GM19025 (cell line): ENCODE data around the gene TRAF3IP1.
"Not testable (repeated sequence)": the region's sequence is repeated elsewhere in the genome, so short reads cannot be mapped to it uniquely, and the experiment has no call there.

Experiments used
- ATAC-seq: cut with Tn5 transposase; IDR thresholded peaks from one replicate; pipeline ENCODE4 v1.9.1; 2021; ENCODE audit warnings: mild to moderate bottlenecking, low read depth, moderate library complexity; ENCODE audit not compliant: unreplicated experiment

TRAF3IP1 gene, protein sequence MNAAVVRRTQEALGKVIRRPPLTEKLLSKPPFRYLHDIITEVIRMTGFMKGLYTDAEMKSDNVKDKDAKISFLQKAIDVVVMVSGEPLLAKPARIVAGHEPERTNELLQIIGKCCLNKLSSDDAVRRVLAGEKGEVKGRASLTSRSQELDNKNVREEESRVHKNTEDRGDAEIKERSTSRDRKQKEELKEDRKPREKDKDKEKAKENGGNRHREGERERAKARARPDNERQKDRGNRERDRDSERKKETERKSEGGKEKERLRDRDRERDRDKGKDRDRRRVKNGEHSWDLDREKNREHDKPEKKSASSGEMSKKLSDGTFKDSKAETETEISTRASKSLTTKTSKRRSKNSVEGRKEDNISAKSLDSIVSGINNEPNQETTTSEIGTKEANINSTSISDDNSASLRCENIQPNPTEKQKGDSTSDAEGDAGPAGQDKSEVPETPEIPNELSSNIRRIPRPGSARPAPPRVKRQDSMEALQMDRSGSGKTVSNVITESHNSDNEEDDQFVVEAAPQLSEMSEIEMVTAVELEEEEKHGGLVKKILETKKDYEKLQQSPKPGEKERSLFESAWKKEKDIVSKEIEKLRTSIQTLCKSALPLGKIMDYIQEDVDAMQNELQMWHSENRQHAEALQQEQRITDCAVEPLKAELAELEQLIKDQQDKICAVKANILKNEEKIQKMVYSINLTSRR

GRCh38 chr2:238320246-238320647 lies at the start of gene TRAF3IP1:
Gene TRAF3IP1, plus strand, starts transcription at chr2:238320518. Its CDS starts 145 bp downstream, at chr2:238320663.
- ATAC-seq, result peak; percentile 97

- no peak for ATAC-seq
Measured at GRCh38 chr2:238270606-238271005, 49.7 kb upstream of the TRAF3IP1 start.

DNA sequence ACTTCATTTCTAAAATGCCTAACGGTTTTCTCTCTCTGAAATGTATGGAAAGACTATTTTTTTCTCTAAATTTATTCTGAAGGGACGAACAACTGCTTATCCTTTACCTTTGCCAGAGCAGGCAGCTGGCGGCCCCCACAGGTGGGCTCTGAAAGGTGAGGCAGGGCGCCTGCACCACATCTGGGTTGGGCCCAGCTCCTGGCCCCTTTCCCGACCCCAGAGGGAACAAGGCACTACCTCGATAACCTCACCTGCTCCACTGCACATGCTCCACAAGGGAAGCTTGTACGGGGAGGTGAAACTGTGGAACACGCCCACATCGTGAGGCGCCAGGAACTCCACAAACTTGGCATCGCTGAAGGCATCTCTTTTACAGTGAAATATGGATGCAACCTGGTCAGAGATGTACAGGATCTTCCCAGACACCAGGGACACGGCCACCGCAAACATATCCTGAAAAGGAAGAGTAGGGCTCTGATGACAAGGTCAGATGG lies 49.2 kb upstream of the TRAF3IP1 start:
- no peak for ATAC-seq

DNA sequence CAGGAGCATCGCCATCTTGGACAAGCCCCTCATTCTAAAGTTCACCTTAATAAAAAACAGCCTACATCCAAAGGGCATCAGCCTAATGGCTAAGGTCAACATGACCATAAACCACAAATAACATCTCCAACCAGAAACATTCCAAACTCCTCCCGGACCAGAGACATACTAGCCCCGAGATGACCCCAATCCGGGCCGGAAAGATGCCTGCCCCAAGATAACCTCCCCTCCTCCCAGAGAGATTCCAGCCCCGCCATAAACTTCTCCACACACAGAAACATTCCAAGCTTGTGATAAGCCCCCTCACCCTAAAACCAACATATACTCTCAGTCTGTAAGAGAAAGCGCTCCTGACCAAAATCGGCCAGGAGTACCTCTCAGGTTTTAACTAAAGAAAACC lies 48.6 kb upstream of the TRAF3IP1 start:
- ATAC-seq, result not testable (repeated sequence)

DNA sequence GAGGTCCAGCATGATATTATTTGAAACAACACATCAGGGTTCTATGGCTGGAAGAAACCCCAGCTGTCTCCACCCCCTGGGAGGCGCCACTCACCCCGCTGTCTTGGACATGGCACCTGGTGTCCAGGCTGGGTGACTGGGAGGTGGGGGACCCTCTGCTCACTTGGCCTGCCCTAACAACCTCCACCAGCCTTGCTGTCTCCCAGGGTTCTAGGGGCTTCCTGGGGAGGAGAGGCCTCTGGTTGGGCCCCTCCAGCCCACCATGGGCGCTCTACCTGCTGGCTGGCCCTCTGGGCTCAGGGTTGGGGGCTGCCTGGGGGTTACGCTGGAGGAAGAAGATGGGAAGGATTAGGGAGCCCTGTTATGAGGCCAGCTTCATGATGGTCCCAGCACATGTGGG lies 48.2 kb upstream of the TRAF3IP1 start:
- no peak for ATAC-seq

GRCh38 chr2:238273433-238273832 lies 46.9 kb upstream of the TRAF3IP1 start:
- not testable (repeated sequence) for ATAC-seq

DNA sequence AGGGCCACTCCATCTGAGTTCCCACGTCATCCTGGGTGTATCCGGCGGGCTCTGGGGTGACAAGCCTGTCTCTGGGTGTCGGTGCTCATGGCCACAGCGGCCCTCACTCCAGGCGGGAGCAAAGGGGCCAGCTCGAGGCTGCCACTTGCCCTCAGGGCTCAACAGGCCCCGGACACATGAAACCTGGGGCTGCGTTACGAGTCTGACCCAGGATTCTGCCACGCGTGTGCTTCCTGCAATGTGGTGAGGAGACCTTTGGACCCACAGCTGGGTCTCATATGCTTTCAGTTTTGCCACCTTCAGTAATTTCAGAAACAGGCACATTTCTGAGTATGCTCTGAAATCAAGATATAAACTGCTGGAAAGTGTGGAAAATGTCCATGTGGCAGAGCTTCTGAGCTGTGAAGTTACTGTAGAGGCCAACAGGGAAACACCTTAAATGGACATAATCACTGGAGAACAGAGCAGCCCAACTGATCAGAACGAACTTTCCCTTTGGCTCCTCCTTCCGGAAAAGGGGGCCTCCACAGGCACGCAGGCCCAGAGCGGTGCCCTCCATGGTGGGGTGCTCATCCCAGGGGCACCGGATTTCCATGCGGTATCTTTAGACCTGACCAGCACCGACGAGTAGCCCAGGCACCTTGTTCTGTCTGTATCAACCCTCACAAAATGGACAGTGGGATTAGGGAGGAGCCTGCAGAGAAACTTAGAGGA lies 46.0 kb upstream of the TRAF3IP1 start:
- ATAC-seq, result no peak

GRCh38 chr2:238277695-238278094 lies 42.6 kb upstream of the TRAF3IP1 start:
- ATAC-seq, result no peak

- ATAC-seq, result no peak
Measured at GRCh38 chr2:238278626-238279323, 41.5 kb upstream of the TRAF3IP1 start.

DNA sequence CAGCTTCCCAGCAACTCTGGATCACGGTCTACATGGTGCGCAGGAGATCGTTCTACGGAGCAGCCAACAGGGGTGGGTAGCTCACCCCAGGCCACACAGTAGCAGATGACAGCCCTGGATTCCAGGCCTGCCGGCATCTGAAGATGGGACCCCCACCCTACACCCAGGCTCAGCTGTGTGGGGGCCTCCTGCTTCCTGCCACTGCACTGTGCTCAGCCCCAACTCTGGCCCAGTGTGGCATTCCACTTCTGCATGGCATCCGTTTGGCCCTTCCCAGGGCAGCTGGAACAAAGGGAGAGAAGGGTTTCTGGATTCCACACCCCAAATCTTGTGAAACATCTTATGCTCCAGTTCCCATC lies 41.0 kb upstream of the TRAF3IP1 start:
- no peak for ATAC-seq

DNA sequence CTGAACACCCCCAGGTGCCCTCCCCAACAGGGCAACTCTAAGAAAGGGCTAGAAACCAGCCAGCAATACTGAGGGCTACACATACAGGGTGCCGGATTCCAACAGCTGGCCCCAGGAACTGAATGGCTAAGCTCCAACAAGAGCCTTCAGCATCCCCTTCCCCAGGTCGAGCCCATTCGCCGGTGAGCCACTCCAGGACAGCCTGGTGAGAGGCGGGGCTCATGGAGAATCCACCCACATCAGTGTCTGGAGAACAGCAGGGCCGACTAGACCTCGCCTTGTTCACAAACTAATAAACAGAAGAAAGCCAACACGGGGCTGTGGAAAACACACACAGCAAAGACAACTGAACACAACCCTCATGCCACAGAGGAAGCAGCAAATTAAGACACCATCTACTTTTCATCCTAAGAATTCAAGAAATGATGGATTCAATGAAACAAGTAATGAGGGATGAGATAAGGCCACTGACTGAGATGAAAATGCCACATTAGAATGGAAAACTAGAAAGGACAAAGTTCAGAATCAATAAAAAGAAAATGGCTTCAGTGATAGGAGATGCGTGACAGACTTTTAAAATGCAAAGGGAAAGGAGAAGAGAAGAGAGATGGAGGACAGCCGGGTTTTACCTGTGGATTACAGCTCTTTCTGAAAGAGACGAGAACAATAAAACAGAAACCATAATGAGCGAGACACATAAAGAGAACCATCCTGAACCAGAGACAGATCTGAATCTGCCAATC lies 40.1 kb upstream of the TRAF3IP1 start:
- ATAC-seq, result no peak

DNA sequence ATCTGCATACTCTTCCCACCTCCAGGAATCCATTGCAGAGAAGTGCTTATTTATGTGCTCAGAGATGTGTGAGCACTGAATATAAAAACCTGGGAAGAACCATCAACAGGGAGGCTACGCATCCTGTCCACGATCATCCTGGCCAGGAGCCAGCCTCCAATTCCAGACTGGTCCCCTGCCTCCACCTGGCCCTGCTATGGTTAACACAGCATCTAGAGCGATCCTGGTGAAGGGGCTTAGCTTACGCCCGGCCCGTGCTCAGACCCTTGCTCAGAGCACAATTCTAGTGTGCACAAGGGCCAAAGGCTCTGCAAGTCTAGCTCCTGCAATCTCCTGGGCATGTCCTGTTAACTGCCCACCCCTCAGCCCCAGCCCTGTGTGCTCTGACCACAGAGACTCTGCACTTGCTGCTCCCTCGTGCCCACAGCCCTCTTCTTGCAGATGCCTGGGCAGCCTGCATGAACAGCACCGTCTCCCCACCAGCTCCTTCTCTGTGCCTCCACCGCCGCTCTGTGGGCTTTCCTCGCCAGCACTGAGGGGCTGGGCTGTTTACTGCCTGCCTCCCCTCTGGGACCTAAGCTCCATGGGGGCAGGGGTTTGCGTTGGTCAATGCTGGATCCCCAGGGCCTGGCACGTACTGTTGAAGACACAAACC lies 38.4 kb upstream of the TRAF3IP1 start:
- ATAC-seq, result no peak

GRCh38 chr2:238282861-238283738 lies 37.2 kb upstream of the TRAF3IP1 start:
- ATAC-seq, result no peak

DNA sequence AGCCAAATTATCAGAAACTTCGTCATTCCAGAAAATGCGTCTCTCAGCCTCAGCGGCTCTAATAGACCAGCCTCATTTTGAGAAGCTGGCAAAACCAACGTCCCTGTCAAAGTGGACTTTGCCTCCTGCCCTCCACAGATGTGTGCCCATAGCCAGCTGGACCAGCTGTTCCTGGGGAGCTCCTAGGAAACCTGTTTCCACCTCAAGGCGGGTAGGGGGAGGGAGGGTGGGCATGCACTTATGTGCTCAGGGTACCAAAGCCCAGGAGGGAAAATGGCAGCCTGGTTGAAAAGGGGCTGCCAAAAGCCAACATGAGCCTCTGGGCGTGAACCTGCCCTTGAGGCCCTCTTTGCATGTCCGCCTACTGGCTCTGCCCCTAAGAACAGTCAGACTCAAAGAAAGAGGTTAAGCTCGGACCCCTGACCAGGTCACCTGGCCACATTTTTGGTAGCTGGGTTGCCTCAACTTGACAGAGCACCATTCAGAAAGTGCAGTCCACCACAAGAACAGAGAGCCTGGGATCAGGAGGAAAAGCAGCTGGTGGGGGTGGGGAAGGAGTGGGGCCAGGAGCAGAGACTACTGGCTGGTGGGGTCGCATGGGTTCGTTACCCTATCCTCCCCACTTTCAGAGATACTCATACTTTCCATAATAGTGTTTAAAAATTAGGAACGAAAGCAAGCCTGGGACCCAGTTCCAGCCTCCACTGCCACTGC lies 35.4 kb upstream of the TRAF3IP1 start:
- no peak for ATAC-seq

DNA sequence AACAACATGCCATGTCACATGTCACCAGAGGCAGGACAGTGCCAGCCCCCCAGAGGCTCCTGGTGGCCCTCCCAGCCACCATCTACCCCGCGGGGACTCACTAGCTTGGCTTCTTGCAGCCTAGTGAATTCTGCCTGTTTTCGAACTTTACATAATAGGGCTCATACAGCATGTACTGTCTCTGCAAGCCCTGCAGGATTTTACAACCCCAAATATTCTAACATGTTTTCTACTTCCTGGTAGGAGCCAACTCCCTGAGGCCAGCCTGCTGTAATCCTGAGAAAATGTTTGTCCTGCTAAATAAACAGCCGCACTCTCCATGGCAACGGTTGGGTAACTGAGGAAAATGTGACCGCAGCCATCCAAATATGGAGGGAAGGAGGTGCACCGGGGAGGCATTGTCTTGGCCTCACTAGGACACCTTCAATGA lies 34.6 kb upstream of the TRAF3IP1 start:
- ATAC-seq, result no peak

DNA sequence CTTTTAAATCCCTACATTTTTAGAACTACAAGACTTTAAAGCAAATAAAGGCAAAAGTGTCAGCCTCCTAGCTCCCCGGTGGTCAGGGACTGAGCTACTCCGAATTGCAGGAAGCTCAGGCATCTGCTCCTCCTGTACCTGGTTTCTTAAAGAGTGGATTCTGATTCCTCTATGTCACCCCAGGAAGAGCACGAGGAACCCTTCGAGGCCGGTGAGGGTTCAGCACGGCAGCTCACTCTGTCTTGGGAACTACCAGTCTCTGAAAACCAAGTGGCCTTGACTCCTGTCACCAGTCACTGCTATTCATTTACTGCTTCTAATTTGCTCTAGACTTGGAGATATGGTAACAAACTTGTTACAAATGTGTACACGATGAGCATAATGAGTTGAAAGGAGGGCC lies 34.2 kb upstream of the TRAF3IP1 start:
- ATAC-seq, result no peak

- ATAC-seq, result no peak
Measured at GRCh38 chr2:238286551-238286950, 33.8 kb upstream of the TRAF3IP1 start.
